GM18907 (cell line): Measurements from ENCODE around the gene EEF1A2.

ENCODE experiments used
- ATAC-seq: cut with Tn5 transposase; IDR thresholded peaks from one replicate; pipeline ENCODE4 v1.9.1; 2021; ENCODE audit warnings: mild to moderate bottlenecking, moderate library complexity; ENCODE audit not compliant: unreplicated experiment

The EEF1A2 gene

GRCh38 chr20:63439866-63440265, 59.0 kb downstream of the EEF1A2 start:
- no peak for ATAC-seq

- no peak for ATAC-seq
Observed at GRCh38 chr20:63438121-63438520, 60.8 kb downstream of the EEF1A2 start.
